Hematopoietic multipotent progenitor cell treated with erythropoietin and hydrocortisone succinate and interleukin-3 and kit ligand, for 8 days (in vitro differentiated cells): ENCODE measurements around the gene H2BW2.
"Not testable (repeated sequence)": the region's sequence is repeated elsewhere in the genome, so short reads cannot be mapped to it uniquely, and the experiment has no call there.

ENCODE experiments used
- DNase-seq: peaks from one replicate; pipeline ENCODE4 v3.0.0-alpha.2; 2015

H2BW2 gene

GRCh38 chrX:104039689-104040505 is at the start of gene H2BW2:
TSS of gene H2BW2 (plus strand) at chrX:104039956. CDS start at chrX:104039995, 39 bp downstream.
- DNase-seq = no peak

GRCh38 chrX:103999234-103999633 is 40.5 kb upstream of the H2BW2 start:
- no peak for DNase-seq

GRCh38 chrX:104008831-104009230 is 30.9 kb upstream of the H2BW2 start:
- no peak for DNase-seq

- no peak for DNase-seq
Measured at GRCh38 chrX:104013158-104013557, 26.6 kb upstream of the H2BW2 start.

GRCh38 chrX:104013606-104014005 is 26.1 kb upstream of the H2BW2 start, which contains the start of gene H2BW1:
TSS of gene H2BW1 (minus strand) at chrX:104013708. CDS start at chrX:104013576, 132 bp downstream.
- DNase-seq = no peak

GRCh38 chrX:104015576-104015975 is 24.2 kb upstream of the H2BW2 start:
- not testable (repeated sequence) for DNase-seq

GRCh38 chrX:104018126-104018525 is 21.6 kb upstream of the H2BW2 start:
- no peak for DNase-seq

- no peak for DNase-seq
Measured at GRCh38 chrX:104041003-104041402, 1.2 kb downstream of the H2BW2 start.

GRCh38 chrX:104045642-104046041 is 5.9 kb downstream of the H2BW2 start:
- no peak for DNase-seq

GRCh38 chrX:104047171-104047570 is 7.4 kb downstream of the H2BW2 start:
- no peak for DNase-seq

- DNase-seq = not testable (repeated sequence)
Measured at GRCh38 chrX:104054956-104055355, 15.2 kb downstream of the H2BW2 start.

- not testable (repeated sequence) for DNase-seq
Measured at GRCh38 chrX:104062636-104063035, 22.9 kb downstream of the H2BW2 start.

GRCh38 chrX:104075778-104076445 is 36.2 kb downstream of the H2BW2 start, which contains the start of gene TMSB15C:
TSS of gene TMSB15C (minus strand) at chrX:104076236.
- DNase-seq = not testable (repeated sequence)

GRCh38 chrX:104077854-104078253 is 38.1 kb downstream of the H2BW2 start:
- not testable (repeated sequence) for DNase-seq

GRCh38 chrX:104084063-104084462 is 44.3 kb downstream of the H2BW2 start:
- no peak for DNase-seq

- DNase-seq = no peak
Measured at GRCh38 chrX:104084534-104085277, 45.0 kb downstream of the H2BW2 start.

- no peak for DNase-seq
Measured at GRCh38 chrX:104085477-104085876, 45.7 kb downstream of the H2BW2 start.

GRCh38 chrX:104085919-104086318 is 46.2 kb downstream of the H2BW2 start:
- no peak for DNase-seq
